Prostate gland (tissue), 2 donors: ENCODE data around the gene WDR82.

Source experiments
- CTCF ChIP-seq, 4 experiments: fragments of 200-600 bp in 2 of 4; fragments of 450-650 bp in 2 of 4; sonication (generic) in 2 of 4; IDR thresholded peaks; 1 replicate in 3 of 4; 2 replicates in 1 of 4; pipeline ENCODE4 v1.5.1; 2016 to 2019; ENCODE audit warnings: antibody characterized with exemption in 4 of 4, mild to moderate bottlenecking in 2 of 4, moderate library complexity in 2 of 4
- POLR2A ChIP-seq: fragments of 450-650 bp; IDR thresholded peaks from one replicate; pipeline ENCODE4 v1.6.1; 2016; ENCODE audit warnings: antibody characterized with exemption, mild to moderate bottlenecking
- POLR2AphosphoS5 ChIP-seq: sonication (generic); formaldehyde crosslinking; IDR thresholded peaks from one replicate; pipeline ENCODE4 v1.6.1; 2017; ENCODE audit warnings: antibody characterized with exemption

GRCh38 chr3:52218937-52219650 is 59.4 kb downstream of the WDR82 start:
- TF ChIP-seq CTCF (IDR thresholded peaks at IDR 0.05) (peak in 1 of 4 experiments; percentile 10), POLR2A (no peak), POLR2AphosphoS5 (peak; percentile 45)
